Fibroblast of the aortic adventitia (primary cell): Measurements from ENCODE around the gene LEMD3. TPM values are rescaled to one million over a fixed set of nuclear protein-coding genes. Genes with fewer than 3 reads are reported as not detected.

Source experiments
- DNase-seq: peaks from one replicate; pipeline ENCODE4 v3.0.0-alpha.2; 2010; ENCODE audit warnings: low read depth
- H3K4me3 ChIP-seq: 2 replicates; pipeline ENCODE4 v1.5.1; 2011; ENCODE audit warnings: low read depth, mild to moderate bottlenecking, control low read depth, low read length, moderate library complexity
- total RNA-seq: library from RNA; depleted of rRNA; stranded (reverse); fragments of >200 nt; gene quantifications from 2 replicates; pipeline ENCODE4 v1.2.3, GENCODE V29; 2012; ENCODE audit warnings: low replicate concordance
- TF ChIP-seq, protein P1 (sequence below): IDR thresholded peaks from 2 replicates; pipeline ENCODE4 v1.5.1; 2011; ENCODE audit warnings: mild to moderate bottlenecking, low read length, control low read depth, inconsistent platforms; ENCODE audit not compliant: insufficient read depth

Gene LEMD3
- total RNA-seq, 1 donor = 24.2 TPM

DNA sequence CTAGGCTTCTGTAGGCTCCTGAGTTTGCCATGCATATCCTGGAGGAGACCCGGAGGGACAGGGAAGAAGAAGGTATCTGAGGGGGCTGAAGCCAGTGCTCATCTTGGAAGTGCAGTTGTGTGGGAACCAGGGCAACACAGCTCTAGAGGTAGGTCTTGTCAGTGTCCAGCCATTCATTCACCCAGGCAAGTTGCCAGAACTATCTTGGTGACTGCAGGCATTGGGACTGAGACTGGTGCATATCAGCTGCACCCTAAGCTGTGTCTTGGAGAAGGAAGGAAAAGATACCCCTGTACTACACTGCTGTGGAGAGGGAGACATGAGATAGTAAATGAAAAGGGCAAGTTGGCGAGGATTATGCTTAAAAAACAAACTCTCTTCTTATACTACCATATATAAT lies 43.4 kb upstream of the LEMD3 start:
- TF ChIP-seq, protein P1, sequence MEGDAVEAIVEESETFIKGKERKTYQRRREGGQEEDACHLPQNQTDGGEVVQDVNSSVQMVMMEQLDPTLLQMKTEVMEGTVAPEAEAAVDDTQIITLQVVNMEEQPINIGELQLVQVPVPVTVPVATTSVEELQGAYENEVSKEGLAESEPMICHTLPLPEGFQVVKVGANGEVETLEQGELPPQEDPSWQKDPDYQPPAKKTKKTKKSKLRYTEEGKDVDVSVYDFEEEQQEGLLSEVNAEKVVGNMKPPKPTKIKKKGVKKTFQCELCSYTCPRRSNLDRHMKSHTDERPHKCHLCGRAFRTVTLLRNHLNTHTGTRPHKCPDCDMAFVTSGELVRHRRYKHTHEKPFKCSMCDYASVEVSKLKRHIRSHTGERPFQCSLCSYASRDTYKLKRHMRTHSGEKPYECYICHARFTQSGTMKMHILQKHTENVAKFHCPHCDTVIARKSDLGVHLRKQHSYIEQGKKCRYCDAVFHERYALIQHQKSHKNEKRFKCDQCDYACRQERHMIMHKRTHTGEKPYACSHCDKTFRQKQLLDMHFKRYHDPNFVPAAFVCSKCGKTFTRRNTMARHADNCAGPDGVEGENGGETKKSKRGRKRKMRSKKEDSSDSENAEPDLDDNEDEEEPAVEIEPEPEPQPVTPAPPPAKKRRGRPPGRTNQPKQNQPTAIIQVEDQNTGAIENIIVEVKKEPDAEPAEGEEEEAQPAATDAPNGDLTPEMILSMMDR = no peak
- no peak overlapping the region for H3K4me3 ChIP-seq
- DNase-seq = no peak

DNA sequence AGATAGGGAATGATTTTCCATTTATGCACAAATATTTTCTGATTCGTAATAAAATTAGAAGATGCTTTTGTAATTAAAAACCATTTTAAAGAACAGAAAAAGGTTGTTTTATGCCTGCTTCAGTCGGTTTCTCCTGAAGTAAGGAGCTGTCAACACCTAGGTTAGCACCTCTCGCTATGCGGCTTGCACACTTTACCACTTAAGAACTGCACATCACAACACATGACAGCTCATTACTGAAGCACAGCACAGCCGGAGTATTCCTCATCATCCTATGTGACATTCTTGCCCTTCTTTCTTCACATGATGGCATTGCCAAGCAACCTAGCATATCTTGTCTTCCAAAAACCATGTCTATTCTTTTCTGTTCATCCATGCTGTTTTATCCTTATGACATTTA lies 42.9 kb upstream of the LEMD3 start:
- TF ChIP-seq, protein P1 = no peak
- no peak for DNase-seq
- H3K4me3 ChIP-seq = no peak overlapping the region

DNA sequence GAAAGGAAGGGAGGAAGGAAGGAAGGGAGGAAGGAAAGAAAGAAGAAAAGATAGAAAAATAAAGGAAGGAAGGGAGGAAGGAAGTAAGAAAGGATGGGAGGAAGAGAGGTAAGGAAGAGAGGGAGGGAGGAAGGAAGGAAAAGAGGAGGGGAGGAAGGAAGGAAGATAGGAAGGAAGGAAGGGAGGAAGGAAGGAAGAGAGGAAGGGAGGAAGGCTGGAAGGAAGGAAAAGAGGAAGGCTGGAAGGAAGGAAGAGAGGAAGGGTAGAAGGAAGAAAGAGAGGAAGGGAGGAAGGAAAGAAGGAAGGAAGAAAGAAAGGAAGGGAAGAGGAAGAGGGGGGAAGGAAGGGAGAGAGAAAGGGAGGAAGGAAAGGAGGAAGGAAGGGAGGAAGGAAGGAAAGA lies 35.5 kb upstream of the LEMD3 start:
- no peak overlapping the region for H3K4me3 ChIP-seq
- TF ChIP-seq, protein P1 = no peak
- DNase-seq = no peak

DNA sequence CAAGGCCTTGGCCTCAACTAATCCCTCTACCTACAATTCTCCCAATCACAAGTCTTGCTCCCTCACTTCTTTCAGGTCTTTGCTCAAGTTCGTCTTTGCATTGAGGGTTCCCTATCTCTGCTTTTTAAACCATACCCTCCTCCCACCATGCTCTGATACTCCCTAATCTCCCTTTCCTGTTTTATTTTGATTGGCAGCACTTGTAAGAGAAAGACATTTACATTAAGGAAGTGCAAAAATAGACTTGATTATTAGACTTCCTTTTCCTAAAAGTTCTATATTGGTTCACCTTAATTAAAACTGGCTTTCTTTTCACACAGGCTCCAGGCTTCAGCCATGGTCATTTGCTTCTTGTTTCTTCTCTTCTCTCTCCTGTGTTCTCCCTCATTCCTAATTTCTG lies 30.0 kb upstream of the LEMD3 start:
- no peak for DNase-seq
- TF ChIP-seq, protein P1 = no peak
- H3K4me3 ChIP-seq = no peak overlapping the region

DNA sequence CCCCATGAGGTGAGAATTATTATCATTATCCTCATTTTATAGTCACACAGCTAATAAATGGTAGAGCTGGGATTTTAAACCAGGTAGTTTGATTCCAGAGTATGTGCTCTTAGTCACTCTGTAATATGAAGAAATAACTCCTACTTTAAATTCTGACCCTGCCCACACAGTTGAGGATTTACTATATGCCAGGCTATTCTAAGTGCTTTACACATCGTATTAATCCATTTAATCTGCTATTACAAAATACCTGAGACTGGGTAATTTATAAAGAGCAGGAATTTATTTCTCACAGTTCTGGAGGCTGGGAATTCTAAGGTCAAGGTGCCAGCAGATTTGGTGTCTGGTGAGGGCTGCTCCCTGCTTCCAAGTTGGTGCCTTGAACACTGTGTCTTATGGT lies 28.6 kb upstream of the LEMD3 start:
- TF ChIP-seq, protein P1 = no peak
- DNase-seq = no peak
- H3K4me3 ChIP-seq = no peak overlapping the region

DNA sequence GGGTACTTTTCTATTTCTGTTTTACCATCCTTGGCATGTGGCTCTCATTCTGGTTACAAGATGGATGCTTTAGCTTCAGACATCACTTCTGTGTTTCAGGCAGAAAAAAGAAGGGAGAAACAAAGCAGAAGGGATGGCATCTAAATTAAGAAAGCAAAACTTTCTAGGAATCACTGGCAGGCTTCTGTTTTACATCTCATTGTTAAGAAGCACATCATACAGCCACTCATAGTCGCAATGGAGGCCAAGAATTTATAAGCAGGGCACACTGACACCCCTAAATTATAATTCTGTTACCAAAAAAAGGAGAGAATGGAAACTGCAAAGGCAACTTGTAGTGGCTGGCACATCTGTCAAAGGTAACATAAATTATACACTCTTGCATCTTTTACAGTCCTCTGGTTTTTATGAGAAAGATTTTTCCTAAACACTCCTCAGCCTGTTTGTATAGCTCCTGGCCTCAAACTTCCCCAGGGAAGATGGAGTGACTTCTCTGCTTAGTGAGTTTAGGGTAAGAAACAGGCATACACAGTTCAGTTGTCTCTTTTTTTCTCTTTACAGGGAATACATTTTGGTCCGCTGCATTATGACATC lies 22.0 kb upstream of the LEMD3 start:
- DNase-seq = no peak
- TF ChIP-seq, protein P1 = no peak
- no peak overlapping the region for H3K4me3 ChIP-seq

DNA sequence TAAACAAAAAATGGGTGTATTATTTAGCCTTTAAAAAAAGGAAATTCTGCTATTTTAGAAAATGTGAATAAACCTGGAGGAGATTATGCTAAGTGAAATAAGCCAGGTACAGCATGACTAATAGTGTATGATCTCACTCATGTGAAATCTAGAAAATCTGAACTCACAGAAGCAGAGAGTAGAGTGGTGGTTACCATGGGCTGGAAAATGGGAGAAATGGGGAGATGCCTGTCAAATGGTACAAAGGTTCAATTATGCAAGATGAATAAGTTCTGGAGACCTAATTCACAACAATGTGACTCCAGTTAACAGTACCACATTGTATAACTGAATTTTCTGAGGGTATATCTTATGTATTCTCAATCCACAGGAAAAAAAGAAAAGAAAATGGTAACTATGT lies 17.4 kb upstream of the LEMD3 start:
- no peak for DNase-seq
- TF ChIP-seq, protein P1 = no peak
- no peak overlapping the region for H3K4me3 ChIP-seq
